GM15510 (cell line): ENCODE measurements around the gene CABP4.

Experiments
- POLR2A ChIP-seq: IDR thresholded peaks from 3 replicates; pipeline ENCODE4 v1.6.1; 2011; ENCODE audit warnings: borderline replicate concordance; ENCODE audit not compliant: insufficient read length; ENCODE audit errors: extremely low read depth

The CABP4 gene

GRCh38 chr11:67455054-67455453 is at the start of gene CABP4:
TSS of gene CABP4 (plus strand) at chr11:67455354. CDS start at chr11:67455424, 70 bp downstream.
- TF ChIP-seq POLR2A, result no peak

- no peak for TF ChIP-seq POLR2A
Observed at GRCh38 chr11:67405688-67406339, 49.3 kb upstream of the CABP4 start.

DNA sequence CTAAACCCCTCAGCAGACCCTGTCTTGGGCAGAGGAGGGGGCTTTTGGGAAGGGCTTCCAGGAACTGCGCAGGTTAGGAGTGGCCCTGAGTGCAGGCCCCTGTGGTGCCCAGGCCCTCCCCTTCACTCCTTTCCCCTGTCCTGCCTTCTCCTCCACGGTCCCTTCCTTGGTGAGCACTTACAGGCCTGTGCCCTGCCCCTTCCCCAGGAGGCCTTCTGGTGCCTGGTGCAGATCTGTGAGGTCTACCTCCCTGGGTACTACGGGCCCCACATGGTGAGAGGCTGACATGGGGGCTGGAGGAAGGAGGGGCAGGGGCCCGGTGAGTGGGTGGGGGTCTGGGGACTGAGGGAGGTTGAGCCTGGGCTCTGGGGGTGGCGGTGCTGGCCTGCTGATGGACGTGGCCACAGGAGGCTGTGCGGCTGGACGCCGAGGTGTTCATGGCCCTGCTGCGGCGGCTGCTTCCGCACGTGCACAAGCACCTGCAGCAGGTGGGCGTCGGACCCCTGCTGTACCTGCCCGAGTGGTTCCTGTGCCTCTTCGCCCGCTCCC is 48.7 kb upstream of the CABP4 start:
- no peak for TF ChIP-seq POLR2A

- TF ChIP-seq POLR2A, result no peak
Observed at GRCh38 chr11:67406969-67407687, 48.0 kb upstream of the CABP4 start.

DNA sequence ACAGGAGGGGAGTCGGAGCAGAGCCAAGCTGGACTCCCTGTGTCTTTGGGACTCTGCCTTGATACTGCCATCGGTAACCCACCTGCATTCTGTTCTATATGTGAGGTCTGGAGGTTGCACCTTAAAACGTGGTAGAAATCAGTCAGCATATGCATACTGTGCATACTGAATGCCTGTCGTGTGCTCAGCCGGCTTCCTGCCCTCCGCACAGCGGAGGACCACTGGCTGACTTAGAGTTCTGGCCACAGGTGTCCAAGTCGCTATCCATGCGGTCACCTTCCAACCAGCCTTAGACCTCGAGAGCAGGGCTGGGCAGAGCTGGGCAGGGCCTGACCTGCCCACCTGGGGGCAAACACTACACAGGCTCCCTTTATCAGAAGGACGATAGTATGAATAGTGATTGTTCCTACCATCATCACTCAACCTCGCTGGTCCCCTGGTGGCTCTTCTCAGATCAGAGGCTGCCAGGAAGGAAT is 47.4 kb upstream of the CABP4 start:
- no peak for TF ChIP-seq POLR2A

GRCh38 chr11:67408437-67409200 is 46.5 kb upstream of the CABP4 start:
- no peak for TF ChIP-seq POLR2A

GRCh38 chr11:67409261-67409666 is 45.9 kb upstream of the CABP4 start:
- TF ChIP-seq POLR2A, result peak; percentile 77

GRCh38 chr11:67409781-67410368 is 45.3 kb upstream of the CABP4 start:
- no peak for TF ChIP-seq POLR2A

DNA sequence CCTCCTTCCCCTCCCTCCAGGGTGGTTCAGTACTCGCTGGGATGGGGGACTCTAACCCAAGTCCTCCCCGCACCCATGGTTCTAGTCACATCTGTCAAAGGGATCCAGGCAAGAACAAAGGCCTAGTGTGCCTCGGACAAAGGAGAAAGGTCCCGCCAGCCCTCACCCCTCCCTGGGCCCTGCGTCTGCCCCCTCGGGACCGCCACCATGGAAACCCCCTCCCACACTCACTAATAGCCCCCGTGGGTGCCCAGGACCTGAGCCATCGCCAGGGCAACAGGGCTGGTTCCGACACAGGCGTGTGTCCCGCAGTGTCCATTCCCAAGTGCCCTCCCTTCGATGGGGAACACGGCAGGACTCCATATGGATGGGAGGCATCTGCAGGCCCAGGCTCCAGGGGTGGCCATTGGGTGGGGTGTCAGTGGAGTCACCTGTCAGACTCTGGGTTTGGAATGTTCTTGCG is 44.8 kb upstream of the CABP4 start:
- TF ChIP-seq POLR2A, result no peak

GRCh38 chr11:67410984-67411784 is 44.0 kb upstream of the CABP4 start:
- TF ChIP-seq POLR2A, result no peak

DNA sequence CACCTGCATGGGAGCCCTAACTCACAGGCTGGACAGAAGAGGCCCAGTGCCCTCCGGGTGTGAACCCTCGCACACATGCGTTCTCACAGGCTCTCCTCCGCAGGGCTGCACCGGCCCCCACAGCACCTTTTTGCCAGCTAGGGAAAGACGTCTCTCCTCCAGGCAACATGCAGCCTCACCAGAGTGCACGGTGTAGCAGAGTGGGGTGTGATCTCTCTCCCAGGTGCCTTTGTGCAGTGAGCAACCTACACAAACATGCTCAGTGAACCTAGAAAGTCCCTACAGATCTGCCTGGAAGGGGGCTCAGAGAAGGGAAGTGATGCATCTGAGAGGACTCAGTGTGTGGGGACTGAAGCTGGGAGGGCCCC is 43.4 kb upstream of the CABP4 start:
- TF ChIP-seq POLR2A, result no peak

- no peak for TF ChIP-seq POLR2A
Observed at GRCh38 chr11:67412495-67413179, 42.5 kb upstream of the CABP4 start.

DNA sequence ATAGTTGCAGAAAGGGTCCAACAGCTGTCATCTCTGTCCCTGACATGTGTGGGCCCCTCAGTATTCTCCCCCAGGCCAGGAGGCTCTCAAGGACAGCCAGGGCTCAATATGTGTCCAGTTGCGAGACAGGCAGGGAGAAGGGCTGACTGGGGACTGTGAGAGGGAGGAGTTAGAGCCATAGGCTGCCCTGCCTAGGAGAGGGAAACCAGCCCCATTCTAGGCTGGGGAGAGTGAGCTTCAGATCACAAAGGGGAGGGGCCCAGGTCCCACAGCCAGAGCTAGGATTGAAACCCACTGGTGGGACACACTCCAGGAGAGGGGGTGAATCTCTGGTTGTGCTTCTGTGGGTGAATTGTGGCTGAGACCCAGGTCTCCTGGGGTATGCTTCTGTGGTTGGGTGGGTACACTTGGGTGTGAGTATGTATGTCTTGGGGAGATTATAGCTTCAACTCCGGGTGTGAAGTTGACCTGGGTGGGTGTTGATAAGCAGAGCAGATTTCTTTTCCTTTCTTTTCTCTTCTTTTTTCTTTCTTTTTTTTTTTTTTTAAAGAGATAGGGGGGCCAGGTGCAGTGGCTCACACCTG is 41.8 kb upstream of the CABP4 start:
- no peak for TF ChIP-seq POLR2A

GRCh38 chr11:67415501-67416304 is 39.5 kb upstream of the CABP4 start, which contains the start of gene CARNS1:
TSS of gene CARNS1 (plus strand) at chr11:67415678. CDS start at chr11:67416200, 522 bp downstream.
- TF ChIP-seq POLR2A, result no peak
